Erythroblast (primary cell): Measurements from ENCODE around the gene CEACAM6.

Source experiments
- GATA1 ChIP-seq: IDR thresholded peaks from 2 replicates; pipeline ENCODE4 v1.6.1; 2011; ENCODE audit warnings: low read depth, mild to moderate bottlenecking, control low read depth, low read length, moderate library complexity
- POLR2A ChIP-seq: IDR thresholded peaks from 2 replicates; pipeline ENCODE4 v1.6.1; 2011; ENCODE audit warnings: mild to moderate bottlenecking, low read length

DNA sequence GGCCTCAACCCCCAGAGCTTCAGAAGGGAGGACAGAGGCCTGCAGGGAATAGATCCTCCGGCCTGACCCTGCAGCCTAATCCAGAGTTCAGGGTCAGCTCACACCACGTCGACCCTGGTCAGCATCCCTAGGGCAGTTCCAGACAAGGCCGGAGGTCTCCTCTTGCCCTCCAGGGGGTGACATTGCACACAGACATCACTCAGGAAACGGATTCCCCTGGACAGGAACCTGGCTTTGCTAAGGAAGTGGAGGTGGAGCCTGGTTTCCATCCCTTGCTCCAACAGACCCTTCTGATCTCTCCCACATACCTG lies 47.9 kb upstream of the CEACAM6 start:
- no peak for TF ChIP-seq POLR2A
- TF ChIP-seq GATA1, result no peak
